IPS DF 6.9 (cell line): ENCODE measurements around the gene SRGAP3.

ENCODE experiments used
- DNase-seq: peaks from one replicate; pipeline ENCODE4 v3.0.0-alpha.2; 2013; ENCODE audit warnings: low read depth, low spot score
- H3K27ac ChIP-seq: one replicate; pipeline ENCODE4 v1.5.1; 2013; ENCODE audit warnings: low read length, control low read depth
- H3K27me3 ChIP-seq: 2 replicates; pipeline ENCODE4 v1.6.1; 2013; ENCODE audit warnings: mild to moderate bottlenecking, low read length; ENCODE audit not compliant: control insufficient read depth, insufficient read depth
- H3K36me3 ChIP-seq: 2 replicates; pipeline ENCODE4 v1.6.1; 2013; ENCODE audit warnings: low read length; ENCODE audit not compliant: control insufficient read depth, insufficient read depth
- H3K4me1 ChIP-seq: 2 replicates; pipeline ENCODE4 v1.6.1; 2013; ENCODE audit warnings: low read length; ENCODE audit not compliant: control insufficient read depth, insufficient read depth
- H3K4me3 ChIP-seq: 2 replicates; pipeline ENCODE4 v1.5.1; 2013; ENCODE audit warnings: mild to moderate bottlenecking, low read length
- H3K9me3 ChIP-seq: 2 replicates; pipeline ENCODE4 v1.6.1; 2013; ENCODE audit warnings: low read length, inconsistent platforms; ENCODE audit not compliant: control insufficient read depth, insufficient read depth
- WGBS: extraction: QIAGEN DNeasy Blood & Tissue Kit; methylation state at CpG from one replicate; pipeline ENCODE4 v1.1.7; 2013; ENCODE audit warnings: mixed read lengths, missing lambda C conversion rate; ENCODE audit not compliant: insufficient read length, insufficient coverage; 5-methylcytosine and 5-hydroxymethylcytosine counted together

The SRGAP3 gene

DNA sequence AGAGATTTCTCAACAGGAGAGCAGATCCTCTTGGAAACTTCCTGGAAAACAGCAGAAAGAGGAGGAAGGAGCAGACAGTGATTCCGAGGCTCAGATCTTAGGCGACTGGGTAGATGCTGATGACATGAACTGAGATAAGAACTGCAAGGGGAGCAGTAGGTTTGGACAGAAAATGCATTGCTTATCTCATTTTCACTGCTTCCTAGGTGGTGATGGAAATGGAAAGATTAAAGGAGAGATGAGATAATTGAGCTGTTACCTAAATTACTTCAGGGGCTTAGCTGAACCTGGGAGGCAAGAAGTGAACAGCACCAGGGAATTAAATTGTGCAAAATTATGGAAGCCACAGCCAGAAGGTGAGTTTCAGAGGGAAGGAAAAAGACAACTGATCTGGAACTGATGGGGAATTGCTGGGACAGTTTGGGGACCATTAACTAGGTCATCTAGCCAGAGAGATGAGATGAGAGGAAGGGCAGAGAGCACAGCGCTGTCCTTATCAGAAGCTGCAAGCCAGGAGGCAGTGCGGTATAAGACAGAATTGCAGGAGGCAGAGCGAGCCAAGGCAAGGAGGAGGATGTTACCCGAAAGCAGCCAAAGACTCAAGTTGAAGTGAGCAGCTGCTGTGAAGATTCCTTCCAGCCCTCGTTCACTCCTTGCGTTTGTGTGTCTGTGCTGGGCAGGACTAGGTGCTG is 140.4 kb downstream of the SRGAP3 start:
- peaks cover 2% of the 10 kb centered on the region; the same call in 1 of the 2 replicates for H3K4me1 ChIP-seq
- no peaks in the 10 kb centered on the region for H3K36me3 ChIP-seq
- no peaks in the 10 kb centered on the region for H3K9me3 ChIP-seq
- WGBS, result no CpG with 5 or more reads among the region's 8 CpGs
- H3K4me3 ChIP-seq, result no peak overlapping the region
- no peak for DNase-seq
- H3K27me3 ChIP-seq, result no peaks in the 10 kb centered on the region
- no peak overlapping the region for H3K27ac ChIP-seq

DNA sequence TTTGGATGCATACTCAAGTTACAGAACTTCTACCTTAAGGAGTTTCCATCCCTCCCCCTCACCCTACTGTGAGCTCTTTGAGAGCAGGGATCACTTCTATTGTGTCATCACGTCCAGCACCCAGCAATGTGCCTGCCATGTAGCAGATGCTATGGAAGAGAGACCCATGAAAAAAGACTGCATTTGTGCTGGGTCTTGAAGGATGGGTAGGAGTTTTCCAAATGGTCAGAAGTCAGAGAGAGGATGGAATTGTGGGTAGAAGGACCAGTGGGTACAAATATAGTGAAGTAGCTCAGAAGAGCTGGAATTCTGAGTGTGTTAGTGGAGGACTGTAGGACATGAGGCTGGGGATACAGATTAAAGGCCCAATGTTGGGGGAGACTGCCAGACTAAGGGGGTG is 141.7 kb downstream of the SRGAP3 start:
- Histone ChIP-seq H3K4me3 (no peak overlapping the region), H3K36me3 (no peaks in the 10 kb centered on the region), H3K27ac (no peak overlapping the region), H3K27me3 (no peaks in the 10 kb centered on the region), H3K4me1 (peaks cover 4% of the 10 kb centered on the region; the same call in 1 of the 2 replicates), H3K9me3 (no peaks in the 10 kb centered on the region)
- DNase-seq, result no peak
- no CpG with 5 or more reads among the region's 1 CpG for WGBS

- Histone ChIP-seq H3K9me3 (no peaks in the 10 kb centered on the region), H3K4me3 (no peak overlapping the region), H3K4me1 (peaks cover 9% of the 10 kb centered on the region), H3K36me3 (no peaks in the 10 kb centered on the region), H3K27me3 (no peaks in the 10 kb centered on the region), H3K27ac (no peak overlapping the region)
- DNase-seq, result no peak
- no CpG with 5 or more reads among the region's 1 CpG for WGBS
Measured at GRCh38 chr3:9105421-9105820, 144.0 kb downstream of the SRGAP3 start.

DNA sequence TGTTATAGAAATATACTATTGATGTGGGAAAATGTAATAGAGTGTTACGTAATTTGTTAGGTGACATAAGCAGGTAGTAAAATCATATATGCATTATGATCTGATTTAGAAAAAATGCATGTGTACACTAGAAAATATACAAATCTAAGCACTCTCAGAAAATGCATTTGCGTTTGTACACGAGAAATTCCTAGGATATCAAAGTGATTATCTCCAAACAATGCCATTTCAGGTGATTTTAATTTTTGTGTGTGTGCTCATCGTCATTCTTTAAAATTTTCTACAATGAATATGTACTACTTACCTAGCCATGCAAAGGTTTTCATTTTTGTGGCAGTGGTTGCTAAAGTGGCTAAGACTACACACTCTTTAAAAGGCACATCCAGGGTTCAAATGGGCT is 145.3 kb downstream of the SRGAP3 start:
- no peaks in the 10 kb centered on the region for H3K9me3 ChIP-seq
- peaks cover 9% of the 10 kb centered on the region for H3K4me1 ChIP-seq
- no peaks in the 10 kb centered on the region for H3K36me3 ChIP-seq
- H3K4me3 ChIP-seq, result no peak overlapping the region
- no peaks in the 10 kb centered on the region for H3K27me3 ChIP-seq
- WGBS, result 95% methylated on average over 1 of the region's 4 CpGs
- no peak overlapping the region for H3K27ac ChIP-seq
- DNase-seq, result no peak

DNA sequence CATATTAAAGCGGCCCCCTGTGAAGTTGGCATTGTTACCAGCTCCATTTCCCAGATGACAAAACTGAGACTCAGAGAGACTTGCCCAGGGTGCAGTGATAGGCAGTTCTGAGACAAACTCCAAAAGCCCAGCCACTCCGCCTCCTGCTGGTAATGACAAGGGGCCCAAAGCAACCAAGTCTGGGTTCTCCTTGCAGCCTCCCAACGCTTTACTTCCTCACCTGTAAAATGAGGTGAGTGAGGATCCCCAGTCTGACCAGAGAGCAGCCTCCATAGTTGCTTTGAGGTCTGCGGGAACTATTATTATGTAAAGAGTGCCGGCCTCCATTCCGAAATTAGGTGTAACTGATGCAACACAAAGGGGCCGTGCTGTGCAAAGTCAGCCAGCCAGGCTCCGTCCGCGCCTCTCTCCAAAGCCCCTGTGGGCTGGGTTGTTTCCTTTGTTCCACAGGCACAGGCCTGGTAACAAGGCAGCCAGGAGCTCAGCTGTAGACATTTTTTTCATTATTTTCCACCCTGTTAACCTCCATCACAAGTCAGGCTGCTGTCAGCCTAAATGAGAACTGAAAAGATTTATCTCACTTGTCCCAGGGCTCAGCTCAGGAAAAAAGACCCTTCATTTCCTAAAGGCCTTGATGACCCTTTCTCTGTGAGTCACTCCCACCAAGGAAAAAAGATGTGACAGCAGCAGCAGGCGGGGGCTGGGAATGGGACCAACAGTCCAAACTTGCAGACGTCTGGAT is 147.0 kb downstream of the SRGAP3 start:
- no peaks in the 10 kb centered on the region for H3K36me3 ChIP-seq
- H3K4me3 ChIP-seq, result no peak overlapping the region
- H3K4me1 ChIP-seq, result peaks cover 9% of the 10 kb centered on the region
- no CpG with 5 or more reads among the region's 12 CpGs for WGBS
- no peak overlapping the region for H3K27ac ChIP-seq
- DNase-seq, result peak; percentile 43
- no peaks in the 10 kb centered on the region for H3K27me3 ChIP-seq
- no peaks in the 10 kb centered on the region for H3K9me3 ChIP-seq

GRCh38 chr3:9101286-9101685 is 148.2 kb downstream of the SRGAP3 start:
- H3K4me3 ChIP-seq, result no peak overlapping the region
- H3K27ac ChIP-seq, result no peak overlapping the region
- no peaks in the 10 kb centered on the region for H3K36me3 ChIP-seq
- H3K4me1 ChIP-seq, result peaks cover 9% of the 10 kb centered on the region
- DNase-seq, result no peak
- H3K27me3 ChIP-seq, result no peaks in the 10 kb centered on the region
- WGBS, result no CpG with 5 or more reads among the region's 12 CpGs
- no peaks in the 10 kb centered on the region for H3K9me3 ChIP-seq

DNA sequence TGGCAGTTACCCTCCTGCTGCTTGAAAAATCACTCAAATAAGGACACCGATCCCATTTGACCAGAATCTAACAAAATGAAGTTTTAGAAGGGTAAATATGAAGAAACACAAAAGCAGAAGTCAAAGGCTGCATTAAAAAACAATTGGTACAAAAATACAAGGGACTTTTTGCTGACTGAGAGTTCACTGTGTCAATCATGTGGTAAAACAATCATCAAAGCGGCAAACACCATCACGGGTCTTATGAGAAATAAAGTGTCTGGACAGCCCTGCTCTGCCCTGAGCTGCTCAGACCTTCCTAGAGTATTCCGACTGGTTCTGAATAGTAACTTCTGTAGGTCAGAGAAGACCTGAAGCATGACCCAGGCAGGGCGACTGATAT is 148.9 kb downstream of the SRGAP3 start:
- no peak for DNase-seq
- WGBS, result no CpG with 5 or more reads among the region's 5 CpGs

DNA sequence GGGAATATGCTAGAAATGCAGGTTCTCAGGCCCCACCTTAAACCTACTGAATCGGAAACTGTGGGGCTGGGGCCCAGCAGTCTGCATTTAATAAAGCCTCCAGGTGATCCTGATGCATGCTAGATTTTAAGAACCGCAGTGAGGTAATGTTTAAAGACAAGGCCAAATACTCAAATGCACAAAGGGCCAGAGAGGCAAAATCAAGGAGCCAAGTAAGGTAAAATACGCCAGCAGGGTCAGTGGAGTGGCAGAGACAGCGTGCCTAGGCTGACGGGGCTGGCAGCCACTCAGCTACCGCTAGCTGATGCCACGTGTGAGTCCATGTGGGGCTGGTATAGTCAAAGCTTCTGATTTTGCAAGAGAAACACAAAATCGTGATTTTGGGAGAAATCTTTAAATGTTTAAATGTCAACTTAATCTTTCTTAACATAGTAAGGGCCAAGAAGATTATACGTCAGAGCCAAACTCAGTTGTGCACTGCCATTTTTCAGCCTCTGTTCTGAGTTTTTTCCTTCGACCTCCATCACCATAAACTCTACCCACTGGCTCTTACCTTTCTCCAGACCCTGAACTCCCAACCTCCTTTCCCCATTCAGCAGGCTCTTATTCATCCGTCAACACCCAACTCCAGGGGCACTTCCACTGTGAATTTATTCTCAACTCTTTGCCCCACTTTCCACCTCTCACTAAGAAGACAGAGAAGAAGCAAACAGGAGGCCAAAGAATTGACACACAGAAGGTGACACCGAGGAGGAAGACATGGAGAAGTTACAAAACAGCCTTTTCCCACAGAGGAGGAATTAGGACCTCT is 149.5 kb downstream of the SRGAP3 start:
- no peak overlapping the region for H3K4me3 ChIP-seq
- DNase-seq, result no peak
- no CpG with 5 or more reads among the region's 12 CpGs for WGBS
- H3K9me3 ChIP-seq, result no peaks in the 10 kb centered on the region
- H3K27ac ChIP-seq, result no peak overlapping the region
- H3K27me3 ChIP-seq, result no peaks in the 10 kb centered on the region
- H3K36me3 ChIP-seq, result no peaks in the 10 kb centered on the region
- peaks cover 6% of the 10 kb centered on the region for H3K4me1 ChIP-seq

More for the DNA sequence above, 148.9 kb downstream of the SRGAP3 start:
- Histone ChIP-seq H3K27me3 (no peaks in the 10 kb centered on the region), H3K4me3 (no peak overlapping the region), H3K4me1 (peaks cover 8% of the 10 kb centered on the region), H3K27ac (no peak overlapping the region), H3K36me3 (no peaks in the 10 kb centered on the region), H3K9me3 (no peaks in the 10 kb centered on the region)

- no peaks in the 10 kb centered on the region for H3K36me3 ChIP-seq
- peaks cover 6% of the 10 kb centered on the region for H3K4me1 ChIP-seq
- H3K27ac ChIP-seq, result no peak overlapping the region
- DNase-seq, result no peak
- H3K27me3 ChIP-seq, result no peaks in the 10 kb centered on the region
- WGBS, result no CpG with 5 or more reads among the region's 17 CpGs
- no peak overlapping the region for H3K4me3 ChIP-seq
- no peaks in the 10 kb centered on the region for H3K9me3 ChIP-seq
Measured at GRCh38 chr3:9098716-9099675, 150.4 kb downstream of the SRGAP3 start.
